Measurements from ENCODE around the gene RPLP2.

The RPLP2 gene

DNA sequence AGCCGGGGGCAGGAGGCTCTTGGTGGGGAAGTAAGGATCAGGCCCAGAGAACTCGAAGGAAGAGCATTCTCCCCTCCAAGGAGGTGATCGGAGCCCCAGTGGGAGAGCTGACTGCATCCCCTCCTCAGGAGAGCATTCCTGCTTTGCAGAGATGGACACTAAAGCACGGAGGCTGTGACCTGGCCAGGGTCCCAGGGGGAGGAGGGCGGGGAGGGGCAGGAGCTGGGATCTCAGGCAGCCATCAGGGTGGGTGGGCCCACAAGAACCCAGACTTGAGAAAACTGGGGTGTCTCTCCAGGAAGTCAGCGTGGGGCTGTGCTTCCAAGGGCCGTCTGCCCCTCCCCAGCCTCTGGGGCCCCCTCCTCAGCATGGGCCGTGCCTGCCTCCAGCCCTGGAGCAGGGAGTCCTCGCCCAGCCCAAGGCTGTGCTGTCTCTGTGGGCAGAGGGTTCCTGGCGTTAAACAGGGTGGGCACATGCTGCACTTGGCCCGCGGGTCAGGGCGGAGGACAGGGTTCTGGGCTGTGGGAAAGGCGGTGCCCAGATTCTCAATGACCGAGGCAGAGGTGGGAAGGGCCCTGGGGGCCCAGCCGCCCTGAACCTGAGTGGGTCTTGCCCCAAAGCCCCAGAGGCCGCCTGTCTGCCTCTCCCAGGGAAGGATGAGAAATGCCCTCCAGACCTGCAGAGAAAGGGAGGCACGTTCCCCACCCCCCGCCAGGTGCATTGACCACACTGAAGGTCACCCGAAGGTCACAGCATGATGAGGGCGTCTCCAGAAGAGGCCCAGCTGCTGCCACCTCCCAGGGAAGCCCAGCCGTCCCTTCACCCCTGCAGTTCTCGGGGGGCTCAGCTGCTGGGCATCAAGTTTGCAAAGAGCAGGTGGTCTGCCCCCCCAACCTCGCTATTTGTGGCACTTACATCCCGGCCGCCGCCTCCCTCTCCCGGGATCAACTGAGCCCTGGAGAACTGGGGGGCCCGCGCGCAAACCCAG, 20.5 kb upstream of the RPLP2 start:
- Histone ChIP-seq H3K4me3 (peak overlapping the region; percentile 32), H3K27ac (no peak overlapping the region)
- no peak for TF ChIP-seq CTCF (IDR thresholded peaks at IDR 0.05)
- DNase-seq (ENCODE audit: low spot score), result no peak

DNA sequence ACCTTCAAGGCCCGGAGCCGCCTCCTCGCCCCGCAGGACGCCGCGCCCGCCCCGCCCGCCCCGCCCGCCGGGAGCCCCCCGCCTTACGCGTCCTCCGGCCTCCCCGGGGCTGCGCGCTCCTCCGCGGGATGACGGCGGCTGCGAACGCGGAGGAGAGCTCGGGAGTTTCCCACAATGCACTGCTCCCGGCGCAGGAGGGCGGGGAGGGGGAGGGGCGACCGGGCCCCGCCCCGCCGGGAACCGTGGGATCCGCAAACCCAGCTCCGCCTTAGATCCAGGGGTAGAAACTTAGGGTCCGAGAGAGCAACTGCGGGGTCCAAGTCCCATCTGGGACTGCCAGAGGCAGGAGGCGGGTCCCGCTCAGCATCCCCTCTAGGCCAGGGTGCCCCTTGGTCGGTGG, 19.8 kb upstream of the RPLP2 start, which contains the start of gene CEND1:
Gene CEND1 (minus strand): TSS at position 148 of the 400 bp plus-strand sequence. CDS start 1,514 bp downstream, outside the sequence.
- Histone ChIP-seq H3K27ac (no peak within 1 kb of the TSS), H3K4me3 (peak within 1 kb of the TSS; percentile 32)
- no peak for TF ChIP-seq CTCF (IDR thresholded peaks at IDR 0.05)
- DNase-seq (ENCODE audit: low spot score), result no peak

DNA sequence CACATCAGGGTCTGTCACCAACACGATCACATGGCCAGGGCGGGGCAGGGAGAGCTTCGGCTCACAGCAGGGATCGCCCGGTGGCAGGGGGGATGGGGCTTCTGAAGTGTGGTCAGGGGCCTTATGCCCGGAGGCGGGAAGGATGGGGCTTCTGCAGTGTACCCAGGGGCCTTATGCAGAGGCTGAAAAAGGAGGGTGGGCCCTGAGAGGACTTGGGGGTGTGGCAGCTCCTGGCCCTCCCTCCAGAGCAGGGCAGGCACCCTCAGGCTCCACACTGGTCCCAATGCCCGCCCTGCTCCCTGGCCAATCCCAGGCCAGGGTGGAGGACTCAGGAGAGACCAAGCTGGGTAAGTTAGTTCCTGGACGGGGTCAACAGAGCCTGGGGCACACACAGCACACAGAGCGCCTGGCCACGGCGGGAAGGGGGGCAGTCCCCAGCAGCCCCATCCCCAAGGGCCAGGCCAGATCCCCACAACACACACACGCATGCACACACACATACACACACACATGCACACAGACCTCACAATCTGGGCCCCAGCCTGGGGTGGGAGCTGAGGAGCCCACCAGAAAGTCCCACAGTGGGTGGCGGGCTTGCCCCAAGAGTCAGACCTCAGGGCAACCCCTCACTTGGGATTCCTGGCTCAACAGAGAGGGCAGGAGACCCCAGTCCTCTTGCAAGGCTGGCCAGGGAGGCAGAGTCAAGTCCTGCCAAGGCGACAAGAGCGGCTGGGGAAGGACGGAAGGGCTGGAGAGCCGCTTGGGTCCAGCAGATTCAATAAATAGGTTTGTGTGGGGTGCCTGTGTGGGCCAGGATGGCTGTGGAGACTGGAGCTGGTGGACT, 18.8 kb upstream of the RPLP2 start:
- no peak overlapping the region for H3K4me3 ChIP-seq
- no peak for DNase-seq (ENCODE audit: low spot score)
- H3K27ac ChIP-seq, result no peak overlapping the region
- no peak for TF ChIP-seq CTCF (IDR thresholded peaks at IDR 0.05)

DNA sequence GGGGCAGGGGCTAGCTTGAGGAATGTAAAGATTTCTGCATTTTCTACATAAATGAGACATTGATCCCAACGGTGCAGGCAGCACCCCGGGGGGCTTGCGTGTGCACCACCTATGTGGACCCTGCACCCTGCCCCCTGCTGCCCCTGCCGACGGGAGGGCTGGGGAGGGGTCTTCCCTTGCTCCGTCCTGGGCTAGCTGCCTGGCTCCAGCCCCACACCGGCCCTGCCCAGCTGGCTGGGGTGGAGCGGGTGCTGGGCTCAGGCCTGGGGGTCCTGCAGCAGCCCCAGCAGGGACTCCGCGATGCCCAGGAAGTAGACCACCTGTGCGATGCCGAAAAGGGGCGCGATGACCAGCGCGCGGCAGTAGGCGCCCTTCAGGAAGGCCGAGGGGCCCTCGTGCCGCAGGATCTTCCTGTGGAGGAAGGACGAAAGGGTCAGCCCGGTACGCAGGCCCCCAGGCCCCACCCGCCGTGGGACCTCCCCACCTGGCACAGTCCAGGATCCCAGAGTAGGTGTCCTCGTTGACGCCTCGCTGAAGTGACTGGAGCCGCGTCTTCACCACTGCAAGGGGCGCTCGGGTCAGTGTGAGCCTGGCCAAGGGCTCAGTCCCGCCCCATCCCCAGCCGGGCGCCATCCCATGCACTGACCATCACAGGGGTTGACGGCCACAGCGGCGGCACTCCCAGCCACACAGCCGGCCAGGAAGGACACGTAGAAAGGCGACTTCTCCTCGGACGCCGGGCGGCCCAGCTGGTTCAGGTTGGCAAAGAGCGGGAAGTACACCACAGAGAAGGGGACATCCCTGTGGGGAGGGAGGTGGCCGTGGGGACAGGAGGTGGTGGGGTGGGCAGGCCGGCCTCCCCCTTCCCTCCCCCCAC, 17.9 kb upstream of the RPLP2 start:
- DNase-seq (ENCODE audit: low spot score), result no peak
- no peak for TF ChIP-seq CTCF (IDR thresholded peaks at IDR 0.05)
- H3K27ac ChIP-seq, result no peak overlapping the region
- H3K4me3 ChIP-seq, result no peak overlapping the region

GRCh38 chr11:792535-792821, 17.3 kb upstream of the RPLP2 start:
- no peak for DNase-seq (ENCODE audit: low spot score)
- no peak for TF ChIP-seq CTCF (IDR thresholded peaks at IDR 0.05)
- Histone ChIP-seq H3K4me3 (no peak overlapping the region), H3K27ac (no peak overlapping the region)

DNA sequence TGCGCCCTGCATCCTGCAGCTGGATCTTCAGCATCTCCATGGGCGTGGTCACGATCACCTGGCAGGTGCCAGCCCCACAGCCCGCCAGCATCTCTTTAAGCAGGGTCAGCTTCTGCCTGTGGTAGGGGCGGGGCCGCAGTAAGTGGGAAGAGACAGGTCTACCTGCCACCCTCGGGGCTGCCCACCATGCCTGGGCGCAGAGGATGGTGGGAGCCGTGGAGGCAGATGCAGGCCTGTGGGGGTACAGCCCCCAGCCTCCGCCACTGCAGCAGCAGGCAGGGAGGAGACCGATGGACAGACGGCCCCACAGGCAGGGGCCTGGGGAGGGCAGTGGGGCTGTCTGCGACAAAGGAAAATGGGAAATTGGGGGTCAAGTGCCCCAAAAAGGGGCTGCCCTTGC, 16.9 kb upstream of the RPLP2 start:
- H3K4me3 ChIP-seq, result no peak overlapping the region
- no peak overlapping the region for H3K27ac ChIP-seq
- DNase-seq (ENCODE audit: low spot score), result no peak
- TF ChIP-seq CTCF (IDR thresholded peaks at IDR 0.05), result no peak

All from coronary artery (tissue), 2 donors.